DOHH2 (cell line): ENCODE results near the gene APOE.
"Not testable (repeated sequence)": the region's sequence is repeated elsewhere in the genome, so short reads cannot be mapped to it uniquely, and the experiment has no call there.

ENCODE experiments used
- H3F3A ChIP-seq: fragments of 200-600 bp; sonication (generic), shearing (Covaris generic); 2 replicates; pipeline ENCODE4 v1.6.0; 2016; ENCODE audit warnings: antibody characterized with exemption, mild to moderate bottlenecking; ENCODE audit not compliant: control insufficient read depth, insufficient read depth
- H3K27ac ChIP-seq: fragments of 200-600 bp; sonication (generic); 2 replicates; pipeline ENCODE4 v1.5.1; 2014; ENCODE audit warnings: low read depth, mild to moderate bottlenecking, low read length, moderate library complexity
- H3K27me3 ChIP-seq: fragments of 200-600 bp; sonication (generic); 2 replicates; pipeline ENCODE4 v1.6.1; 2014; ENCODE audit warnings: mild to moderate bottlenecking, low read length, mixed read lengths; ENCODE audit not compliant: control insufficient read depth
- H3K36me3 ChIP-seq: fragments of 200-600 bp; sonication (generic); 2 replicates; pipeline ENCODE4 v1.6.1; 2014; ENCODE audit warnings: mild to moderate bottlenecking, low read length, moderate library complexity, mixed read lengths; ENCODE audit not compliant: control insufficient read depth
- H3K4me1 ChIP-seq: fragments of 200-600 bp; sonication (generic); 2 replicates; pipeline ENCODE4 v1.6.1; 2014; ENCODE audit warnings: mild to moderate bottlenecking, low read length, mixed read lengths; ENCODE audit not compliant: control insufficient read depth
- H3K4me2 ChIP-seq: fragments of 200-600 bp; sonication (generic); 2 replicates; pipeline ENCODE4 v1.6.0; 2014; ENCODE audit warnings: mild to moderate bottlenecking, low read length, moderate library complexity
- H3K4me3 ChIP-seq: fragments of 200-600 bp; sonication (generic); 2 replicates; pipeline ENCODE4 v1.5.1; 2014; ENCODE audit warnings: mild to moderate bottlenecking, low read length, mixed read lengths
- H3K79me2 ChIP-seq: fragments of 200-600 bp; sonication (generic); 2 replicates; pipeline ENCODE4 v1.6.1; 2014; ENCODE audit warnings: mild to moderate bottlenecking, low read length, mixed read lengths; ENCODE audit not compliant: control insufficient read depth
- H3K9me2 ChIP-seq: fragments of 200-600 bp; sonication (generic); replicated peaks from 2 replicates; pipeline ENCODE4 v1.6.1; 2014; ENCODE audit warnings: mild to moderate bottlenecking, low read length, mixed read lengths; ENCODE audit not compliant: control insufficient read depth
- H3K9me3 ChIP-seq: fragments of 200-600 bp; sonication (generic); 2 replicates; pipeline ENCODE4 v1.6.1; 2014; ENCODE audit warnings: antibody characterized with exemption, low read length, mixed read lengths; ENCODE audit not compliant: control insufficient read depth, insufficient read depth
- H4K20me1 ChIP-seq: fragments of 200-600 bp; sonication (generic); 2 replicates; pipeline ENCODE4 v1.6.0; 2014; ENCODE audit warnings: low read depth, mild to moderate bottlenecking, antibody characterized with exemption, low read length, moderate library complexity; ENCODE audit not compliant: control insufficient read depth, insufficient read depth
- CTCF ChIP-seq: fragments of 200-600 bp; sonication (generic); IDR thresholded peaks from one replicate; pipeline ENCODE4 v1.5.1; 2014; ENCODE audit warnings: antibody characterized with exemption, mild to moderate bottlenecking, low read depth, low read length; ENCODE audit not compliant: poor library complexity, severe bottlenecking
- EZH2phosphoT487 ChIP-seq: fragments of 200-600 bp; sonication (generic); IDR thresholded peaks from 2 replicates; pipeline ENCODE4 v1.6.1; 2017; ENCODE audit warnings: borderline replicate concordance, mild to moderate bottlenecking, antibody characterized with exemption, low read length, moderate library complexity, mixed read lengths

The APOE gene

GRCh38 chr19:44905437-44906160 is at the start of gene APOE:
Gene APOE, plus strand, starts transcription at chr19:44905796. Its CDS starts 829 bp downstream, at chr19:44906625.
- no peak within 1 kb of the TSS for H3K27ac ChIP-seq
- no peaks in the 10 kb centered on the region for H3K9me3 ChIP-seq
- peaks cover 14% of the 10 kb centered on the region for H3K27me3 ChIP-seq
- no peaks in the 10 kb centered on the region for H3K79me2 ChIP-seq
- peaks cover 13% of the 10 kb centered on the region for H3K4me1 ChIP-seq
- no peaks in the 10 kb centered on the region for H3K9me2 ChIP-seq
- no peak; the same call in 1 of the 2 replicates for TF ChIP-seq EZH2phosphoT487
- TF ChIP-seq CTCF: no peak
- H3K36me3 ChIP-seq: peaks cover 28% of the 10 kb centered on the region
- peaks cover 2% of the 10 kb centered on the region for H3F3A ChIP-seq
- no peak within 1 kb of the TSS for H3K4me3 ChIP-seq
- peak within 1 kb of the TSS; percentile 16; the same call in 1 of the 2 replicates for H3K4me2 ChIP-seq
- peaks cover 10% of the 10 kb centered on the region; the same call in 1 of the 2 replicates for H4K20me1 ChIP-seq

- TF ChIP-seq EZH2phosphoT487 (no peak), CTCF (no peak)
- Histone ChIP-seq H4K20me1 (no peaks in the 10 kb centered on the region), H3K27ac (no peak overlapping the region), H3K4me2 (no peak overlapping the region), H3K27me3 (peaks cover 3% of the 10 kb centered on the region; the same call in 1 of the 2 replicates), H3K9me3 (no peaks in the 10 kb centered on the region), H3K4me3 (no peak overlapping the region), H3K36me3 (no peaks in the 10 kb centered on the region), H3K79me2 (no peaks in the 10 kb centered on the region), H3K4me1 (peaks cover 10% of the 10 kb centered on the region), H3K9me2 (no peaks in the 10 kb centered on the region), H3F3A (no peaks in the 10 kb centered on the region)
Measured at GRCh38 chr19:44856421-44857083, 49.0 kb upstream of the APOE start.

- H4K20me1 ChIP-seq: no peaks in the 10 kb centered on the region
- peaks cover 10% of the 10 kb centered on the region for H3K4me1 ChIP-seq
- no peaks in the 10 kb centered on the region for H3K9me2 ChIP-seq
- no peak overlapping the region for H3K27ac ChIP-seq
- no peaks in the 10 kb centered on the region for H3F3A ChIP-seq
- H3K79me2 ChIP-seq: no peaks in the 10 kb centered on the region
- no peak overlapping the region for H3K4me2 ChIP-seq
- H3K4me3 ChIP-seq: no peak overlapping the region
- no peaks in the 10 kb centered on the region for H3K9me3 ChIP-seq
- TF ChIP-seq CTCF: no peak
- no peak for TF ChIP-seq EZH2phosphoT487
- H3K36me3 ChIP-seq: no peaks in the 10 kb centered on the region
- peaks cover 3% of the 10 kb centered on the region; the same call in 1 of the 2 replicates for H3K27me3 ChIP-seq
Measured at GRCh38 chr19:44857837-44858236, 47.8 kb upstream of the APOE start.

- not testable (repeated sequence) for H3K9me3 ChIP-seq, H3K4me2 ChIP-seq, H3K4me1 ChIP-seq, H4K20me1 ChIP-seq, H3K4me3 ChIP-seq, H3K27me3 ChIP-seq, H3K36me3 ChIP-seq, H3K9me2 ChIP-seq, H3K27ac ChIP-seq, H3K79me2 ChIP-seq, H3F3A ChIP-seq
Measured at GRCh38 chr19:44861576-44861975, 44.0 kb upstream of the APOE start.
